ENCODE measurements around the gene SLITRK3. TPM values are rescaled to one million over a fixed set of nuclear protein-coding genes. Genes with fewer than 3 reads are reported as not detected.

Gene SLITRK3
- total RNA-seq, 1 experiment from 2014 or later: 0.48 TPM

GRCh38 chr3:165192610-165193192 is 3.5 kb downstream of the SLITRK3 start:
- H3T11ph ChIP-seq (ENCODE audit: low read length): no peak overlapping the region
- H3K4me1 ChIP-seq (ENCODE audit: insufficient read depth, low read length): no peaks in the 10 kb centered on the region; the same call in 1 of the 2 replicates
- peak; percentile 80 for DNase-seq
- H2BK20ac ChIP-seq (ENCODE audit: low read depth, low read length, poor library complexity, severe bottlenecking): no peak overlapping the region
- H3K56ac ChIP-seq (ENCODE audit: insufficient read length, low read depth, low read length): no peak overlapping the region
- H3K79me1 ChIP-seq (ENCODE audit: insufficient read depth, low read depth, low read length, poor library complexity, severe bottlenecking): no peaks in the 10 kb centered on the region
- H3K4me2 ChIP-seq (ENCODE audit: insufficient read depth, insufficient read length, low read length): peak overlapping the region; percentile 91
- no peak overlapping the region for H2BK120ac ChIP-seq (ENCODE audit: low read depth, low read length, poor library complexity, severe bottlenecking)
- Mint-ChIP-seq H3K9me3 (no peaks in the 10 kb centered on the region; a peak in 1 of 5 replicates), H3K36me3 (ENCODE audit: insufficient read depth in 1 of 3, low read depth in 3 of 3) (peaks cover 0 to 2% (median 0%) of the 10 kb centered on the region in 3 experiments; a peak in 1 of 7 replicates), H3K4me1 (peaks cover 42 to 45% of the 10 kb centered on the region in 2 experiments), H3K4me3 (peak overlapping the region; percentile 83 to 99), H3K27ac (peak overlapping the region; percentile 90 to 98 (median 97); a peak in 5 of 7 replicates), H3K27me3 (ENCODE audit: low read depth) (peaks cover 59% of the 10 kb centered on the region)
- H3K27ac ChIP-seq (ENCODE audit: insufficient read length, low read depth, low read length): no peak overlapping the region
- H2BK15ac ChIP-seq (ENCODE audit: low read depth, low read length): no peak overlapping the region
- H3K27me3 ChIP-seq (ENCODE audit: insufficient read depth, low read length): peaks cover 27% of the 10 kb centered on the region
- H3K79me2 ChIP-seq (ENCODE audit: insufficient read depth, low read length): no peaks in the 10 kb centered on the region
- no peaks in the 10 kb centered on the region for H3K9me3 ChIP-seq (ENCODE audit: control insufficient read depth, low read depth, low read length)
- no peak overlapping the region for H2AFZ ChIP-seq (ENCODE audit: low read length)
- H4K5ac ChIP-seq (ENCODE audit: insufficient read length, low read depth, low read length): no peak overlapping the region
- H3K9ac ChIP-seq (ENCODE audit: extremely low read depth, insufficient read length, low read length): peak overlapping the region; percentile 37
- H3K14ac ChIP-seq (ENCODE audit: insufficient read depth, low read length): no peak overlapping the region
- H3K4ac ChIP-seq (ENCODE audit: low read depth, low read length): no peak overlapping the region
- H4K8ac ChIP-seq (replicated peaks; ENCODE audit: insufficient read length, low read depth, low read length): no peak overlapping the region
- no peak overlapping the region for H2AK5ac ChIP-seq (ENCODE audit: insufficient read length, low read length)
- no peak overlapping the region for H3K18ac ChIP-seq (ENCODE audit: insufficient read length, low read depth, low read length)
- no peak overlapping the region for H3K23ac ChIP-seq (ENCODE audit: insufficient read length, low read depth, low read length)
- H4K91ac ChIP-seq (ENCODE audit: insufficient read length, low read depth, low read length): no peak overlapping the region
- no peak overlapping the region for H2BK12ac ChIP-seq (ENCODE audit: insufficient read length, low read depth, low read length)
- no CpG with 5 or more reads among the region's 14 CpGs for WGBS (ENCODE audit: extremely low coverage, insufficient read length, low lambda C conversion rate)
- H3K23me2 ChIP-seq (ENCODE audit: insufficient read length, low read depth, low read length, poor library complexity, severe bottlenecking): peaks cover 38% of the 10 kb centered on the region
- H4K20me1 ChIP-seq (ENCODE audit: control insufficient read depth, insufficient read depth, insufficient read length): no peaks in the 10 kb centered on the region
- TF ChIP-seq CTCF (conservative IDR thresholded peaks at IDR 0.05): no peak
- H2BK5ac ChIP-seq (ENCODE audit: insufficient read length, low read length): no peak overlapping the region

Measured in H9 (cell line).